Psoas muscle (tissue), 8 donors: ENCODE measurements around the gene TSGA10IP. TPM values are rescaled to one million over a fixed set of nuclear protein-coding genes. Genes with fewer than 3 reads are reported as not detected.

Experiments
- ATAC-seq, 4 donors: fragments of 200-7000 bp; cut with Tn5 transposase; one replicate each; pipeline ENCODE4 v1.9.1; 2020; ENCODE audit warnings: moderate library complexity in 3 of 4, mild to moderate bottlenecking in 2 of 4
- DNase-seq, 2 donors: peaks; one replicate each; pipeline ENCODE4 v3.0.0-alpha.2; 2020
- H3K27ac ChIP-seq: fragments of 200-600 bp; one replicate; pipeline ENCODE4 v1.8.0; 2022
- H3K27me3 ChIP-seq, 3 donors: fragments of 200-600 bp in 1 of 3; one replicate each; pipeline versions ENCODE4 v1.6.1 to v1.8.0; 2013 to 2022; ENCODE audit warnings: low read length in 2 of 3, mild to moderate bottlenecking in 2 of 3, moderate library complexity in 1 of 3; ENCODE audit not compliant: insufficient read depth in 3 of 3
- H3K36me3 ChIP-seq, 2 donors: fragments of 200-600 bp in 1 of 2; one replicate each; pipeline versions ENCODE4 v1.6.1 to v1.8.0; 2013 to 2022; ENCODE audit warnings: low read depth in 1 of 2, mild to moderate bottlenecking in 1 of 2, moderate library complexity in 1 of 2; ENCODE audit not compliant: insufficient read depth in 1 of 2
- H3K4me1 ChIP-seq: fragments of 200-600 bp; one replicate; pipeline ENCODE4 v1.8.0; 2022
- H3K4me3 ChIP-seq: fragments of 200-600 bp; one replicate; pipeline ENCODE4 v1.8.0; 2022; ENCODE audit warnings: mild to moderate bottlenecking
- H3K9me3 ChIP-seq: fragments of 200-600 bp; one replicate; pipeline ENCODE4 v1.8.0; 2022
- WGBS, 3 donors: extraction: QIAGEN DNeasy Blood & Tissue Kit; methylation state at CpG; one replicate each; pipeline versions ENCODE4 v1.1.6 to v1.1.7; 2013; 5-methylcytosine and 5-hydroxymethylcytosine counted together
- intact Hi-C, 2 donors: fragments of 100-400 bp; cut with DNase I; formaldehyde crosslinking; loops; one replicate each; pipeline versions ENCODE4 v1.11.0 to v1.14.2; 2022
- polyA plus RNA-seq, 3 donors: library from polyadenylated mRNA; stranded (reverse); fragments of 200-250 nt; gene quantifications; one replicate each; pipeline ENCODE4 v1.2.3, GENCODE V29; 2013
- total RNA-seq, 4 donors: library from RNA; stranded (reverse); fragmentation: NEBNext Ultra II Directional in 2 of 4; extraction: Animal tissue kit (Norgen Biotek cat#: 25700) in 2 of 4; gene quantifications; one replicate each; pipeline versions ENCODE4 v1.2.1 to v1.2.4, GENCODE V29; 2021 to 2023
- TF ChIP-seq, protein P1 (sequence below): fragments of 200-600 bp; IDR thresholded peaks from one replicate; pipeline ENCODE4 v1.8.0; 2022; ENCODE audit warnings: antibody characterized with exemption
- donor health status: healthy with polysubstance abuse.
- donor health status: DM: no; HTN: no; CAD: no; lungs with moderate emphysema.
- donor health status: Bipolar disorder and iron deficiency.
- donor health status: healthy.
- donor health status: DM: yes; HTN: yes; CAD: no.
- donor health status: DM: no; HTN: no; CAD: no.
- donor health status: DM: no; HTN: no; CAD: no.
- donor health status: DM: yes; HTN: yes; CAD: no.

The TSGA10IP gene
- total and polyA plus RNA-seq, 7 donors, result not detected

- ATAC-seq (peak in 2 of 4 donors; percentile 13 to 19), DNase-seq (no peak)
- WGBS, 3 donors, result 55 to 59% (median 58%) methylated on average over 13 of the region's 13 CpGs
- no peaks in the 10 kb centered on the region for H3K9me3 ChIP-seq
- H3K27me3 ChIP-seq, result peaks cover 0 to under 1% (median 0%) of the 10 kb centered on the region in 3 donors
- H3K4me3 ChIP-seq, result no peak overlapping the region
- TF ChIP-seq, protein P1, sequence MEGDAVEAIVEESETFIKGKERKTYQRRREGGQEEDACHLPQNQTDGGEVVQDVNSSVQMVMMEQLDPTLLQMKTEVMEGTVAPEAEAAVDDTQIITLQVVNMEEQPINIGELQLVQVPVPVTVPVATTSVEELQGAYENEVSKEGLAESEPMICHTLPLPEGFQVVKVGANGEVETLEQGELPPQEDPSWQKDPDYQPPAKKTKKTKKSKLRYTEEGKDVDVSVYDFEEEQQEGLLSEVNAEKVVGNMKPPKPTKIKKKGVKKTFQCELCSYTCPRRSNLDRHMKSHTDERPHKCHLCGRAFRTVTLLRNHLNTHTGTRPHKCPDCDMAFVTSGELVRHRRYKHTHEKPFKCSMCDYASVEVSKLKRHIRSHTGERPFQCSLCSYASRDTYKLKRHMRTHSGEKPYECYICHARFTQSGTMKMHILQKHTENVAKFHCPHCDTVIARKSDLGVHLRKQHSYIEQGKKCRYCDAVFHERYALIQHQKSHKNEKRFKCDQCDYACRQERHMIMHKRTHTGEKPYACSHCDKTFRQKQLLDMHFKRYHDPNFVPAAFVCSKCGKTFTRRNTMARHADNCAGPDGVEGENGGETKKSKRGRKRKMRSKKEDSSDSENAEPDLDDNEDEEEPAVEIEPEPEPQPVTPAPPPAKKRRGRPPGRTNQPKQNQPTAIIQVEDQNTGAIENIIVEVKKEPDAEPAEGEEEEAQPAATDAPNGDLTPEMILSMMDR, result no peak
- no peak overlapping the region for H3K27ac ChIP-seq
- intact Hi-C loops, result no loop called here
- no peaks in the 10 kb centered on the region for H3K4me1 ChIP-seq
- no peaks in the 10 kb centered on the region for H3K36me3 ChIP-seq
These were observed 13.3 kb upstream of the TSGA10IP start for GRCh38 chr11:65931773-65932557.

DNA sequence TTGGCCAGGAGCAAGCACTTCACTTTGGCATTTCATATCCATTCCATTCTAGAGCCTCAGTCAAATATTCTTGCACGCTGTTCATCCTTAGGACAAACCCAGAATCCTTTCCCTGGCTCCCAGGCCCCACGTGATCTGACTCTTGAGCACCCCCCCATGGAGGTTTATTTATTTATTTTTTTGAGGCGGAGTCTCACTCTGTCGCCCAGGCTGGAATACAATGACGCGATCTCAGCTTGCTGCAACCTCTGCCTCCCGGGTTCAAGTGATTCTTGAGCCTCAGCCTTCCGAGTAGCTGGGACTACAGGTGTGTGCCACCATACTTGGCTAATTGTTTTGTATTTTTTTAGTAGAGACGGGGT is 12.7 kb upstream of the TSGA10IP start:
- 33 to 42% (median 33%) methylated on average over 9 of the region's 9 CpGs for WGBS, 3 donors

DNA sequence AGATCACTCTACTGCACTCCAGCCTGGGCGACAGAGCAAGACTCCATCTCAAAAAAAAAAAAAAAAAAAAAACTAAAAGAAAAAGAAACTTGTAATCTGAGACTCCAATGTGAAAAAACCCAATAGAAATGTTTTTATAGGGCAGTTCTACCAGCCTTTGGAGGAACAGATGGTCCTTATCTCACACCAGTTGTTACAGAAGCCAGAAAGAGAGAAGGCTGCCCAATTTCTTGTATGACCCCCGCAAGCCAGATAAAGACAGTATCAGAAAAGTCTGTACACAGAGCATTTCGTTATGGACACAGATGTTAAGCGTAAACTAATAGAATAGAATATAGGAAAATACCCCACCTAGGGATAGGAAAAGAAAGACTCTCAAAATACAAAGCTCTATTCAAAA is 11.3 kb upstream of the TSGA10IP start:
- H3K4me1 ChIP-seq, result no peaks in the 10 kb centered on the region
- no peak for ATAC-seq
- H3K27me3 ChIP-seq, result peaks cover 0 to 6% (median 0%) of the 10 kb centered on the region in 3 donors
- H3K27ac ChIP-seq, result no peak overlapping the region
- DNase-seq, result no peak
- H3K9me3 ChIP-seq, result no peaks in the 10 kb centered on the region
- H3K4me3 ChIP-seq, result no peak overlapping the region
- intact Hi-C loops, result no loop called here
- H3K36me3 ChIP-seq, result no peaks in the 10 kb centered on the region
- TF ChIP-seq, protein P1, result no peak
- WGBS, 3 donors, result 34 to 58% (median 40%) methylated on average over 3 to 4 of the region's 4 CpGs

More for the DNA sequence above, 12.7 kb upstream of the TSGA10IP start:
- intact Hi-C loops, result no loop called here
- Histone ChIP-seq H3K9me3 (no peaks in the 10 kb centered on the region), H3K4me1 (no peaks in the 10 kb centered on the region), H3K27me3 (peaks cover 0 to 6% (median 0%) of the 10 kb centered on the region in 3 donors), H3K4me3 (no peak overlapping the region), H3K36me3 (no peaks in the 10 kb centered on the region), H3K27ac (no peak overlapping the region)
- TF ChIP-seq, protein P1, result no peak
- no peak for DNase-seq
- ATAC-seq, result peak in 3 of 4 donors; percentile 59 to 83 (median 77)

DNA sequence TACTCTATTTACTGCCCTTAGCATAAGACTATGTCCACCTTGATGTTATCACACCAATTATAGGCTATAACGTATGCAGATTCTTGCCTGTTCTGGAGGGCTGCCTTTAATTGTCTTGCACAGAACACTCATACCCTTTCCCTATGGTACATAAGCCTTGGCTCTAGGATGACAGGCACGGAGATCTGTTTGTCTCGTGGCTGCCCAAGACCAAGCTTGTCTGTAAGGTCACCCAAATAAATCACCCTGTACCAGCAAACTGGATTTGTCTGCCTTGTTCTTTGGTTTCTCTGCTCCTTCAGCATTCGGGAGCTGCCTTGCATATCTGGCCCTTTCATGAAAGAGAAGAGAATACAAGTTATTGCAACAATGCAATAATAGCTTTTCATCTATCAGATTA is 7.5 kb upstream of the TSGA10IP start:
- H3K27me3 ChIP-seq, result peaks cover 0 to 6% (median 0%) of the 10 kb centered on the region in 3 donors
- intact Hi-C loops, result no loop called here
- no peak overlapping the region for H3K4me3 ChIP-seq
- TF ChIP-seq, protein P1, result no peak
- no peak for DNase-seq
- ATAC-seq, result no peak
- 36 to 60% (median 43%) methylated on average over 4 of the region's 4 CpGs for WGBS, 3 donors
- H3K27ac ChIP-seq, result no peak overlapping the region
- H3K9me3 ChIP-seq, result no peaks in the 10 kb centered on the region
- no peaks in the 10 kb centered on the region for H3K36me3 ChIP-seq
- H3K4me1 ChIP-seq, result no peaks in the 10 kb centered on the region
